ENCODE measurements around the gene CYP27C1. TPM values are rescaled to one million over a fixed set of nuclear protein-coding genes. Genes with fewer than 3 reads are reported as not detected.
"Not testable (repeated sequence)": the region's sequence is repeated elsewhere in the genome, so short reads cannot be mapped to it uniquely, and the experiment has no call there.

Gene CYP27C1
- total RNA-seq, 1 donor from 2014 or later: 5.7 TPM

GRCh38 chr2:127254386-127254981 lies 34.4 kb upstream of the CYP27C1 start:
- H3K4me2 ChIP-seq (ENCODE audit: low read length): no peak overlapping the region
- no peak overlapping the region for H3K4me3 ChIP-seq (ENCODE audit: insufficient read depth, low read depth, low read length)
- no peaks in the 10 kb centered on the region for H3K9me3 ChIP-seq (ENCODE audit: insufficient read depth, low read depth, low read length)
- peaks cover 5% of the 10 kb centered on the region for H3K4me1 ChIP-seq (ENCODE audit: insufficient read depth, low read length)
- H3K27me3 ChIP-seq (ENCODE audit: insufficient read depth, low read length): no peaks in the 10 kb centered on the region
- H2AFZ ChIP-seq (ENCODE audit: low read depth, low read length): no peak overlapping the region
- H4K20me1 ChIP-seq (ENCODE audit: insufficient read depth, low read length): peaks cover 6% of the 10 kb centered on the region
- H3K9ac ChIP-seq (ENCODE audit: low read length): no peak overlapping the region
- Mint-ChIP-seq H3K27me3 (ENCODE audit: low read depth, unreplicated experiment) (no peaks in the 10 kb centered on the region), H3K4me1 (ENCODE audit: low read depth, unreplicated experiment) (peaks cover 14% of the 10 kb centered on the region), H3K27ac (ENCODE audit: unreplicated experiment) (no peak overlapping the region), H3K4me3 (ENCODE audit: unreplicated experiment) (no peak overlapping the region), H3K36me3 (ENCODE audit: low read depth, unreplicated experiment) (peaks cover 24% of the 10 kb centered on the region), H3K9me3 (ENCODE audit: unreplicated experiment) (peaks cover 2% of the 10 kb centered on the region)
- FAIRE-seq: peak; percentile 37
- no peaks in the 10 kb centered on the region for H3K79me2 ChIP-seq (ENCODE audit: insufficient read depth, low read length)
- peak; percentile 64 for DNase-seq (ENCODE audit: low read depth)
- no peak overlapping the region for H3K27ac ChIP-seq (ENCODE audit: low read depth, low read length)
- no peak for TF ChIP-seq EZH2 (IDR thresholded peaks at IDR 0.05; ENCODE audit: insufficient read depth, low read length)
- TF ChIP-seq, protein P1, sequence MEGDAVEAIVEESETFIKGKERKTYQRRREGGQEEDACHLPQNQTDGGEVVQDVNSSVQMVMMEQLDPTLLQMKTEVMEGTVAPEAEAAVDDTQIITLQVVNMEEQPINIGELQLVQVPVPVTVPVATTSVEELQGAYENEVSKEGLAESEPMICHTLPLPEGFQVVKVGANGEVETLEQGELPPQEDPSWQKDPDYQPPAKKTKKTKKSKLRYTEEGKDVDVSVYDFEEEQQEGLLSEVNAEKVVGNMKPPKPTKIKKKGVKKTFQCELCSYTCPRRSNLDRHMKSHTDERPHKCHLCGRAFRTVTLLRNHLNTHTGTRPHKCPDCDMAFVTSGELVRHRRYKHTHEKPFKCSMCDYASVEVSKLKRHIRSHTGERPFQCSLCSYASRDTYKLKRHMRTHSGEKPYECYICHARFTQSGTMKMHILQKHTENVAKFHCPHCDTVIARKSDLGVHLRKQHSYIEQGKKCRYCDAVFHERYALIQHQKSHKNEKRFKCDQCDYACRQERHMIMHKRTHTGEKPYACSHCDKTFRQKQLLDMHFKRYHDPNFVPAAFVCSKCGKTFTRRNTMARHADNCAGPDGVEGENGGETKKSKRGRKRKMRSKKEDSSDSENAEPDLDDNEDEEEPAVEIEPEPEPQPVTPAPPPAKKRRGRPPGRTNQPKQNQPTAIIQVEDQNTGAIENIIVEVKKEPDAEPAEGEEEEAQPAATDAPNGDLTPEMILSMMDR (IDR thresholded peaks at IDR 0.05; ENCODE audit: insufficient read depth, low read depth, low read length): no peak
- peaks cover 26% of the 10 kb centered on the region for H3K36me3 ChIP-seq (ENCODE audit: insufficient read depth, low read length)

- not testable (repeated sequence) for H3K4me2 ChIP-seq (ENCODE audit: low read length); H3K27ac ChIP-seq (ENCODE audit: low read depth, low read length); H3K36me3 Mint-ChIP-seq (ENCODE audit: low read depth, unreplicated experiment); H3K9me3 ChIP-seq (ENCODE audit: insufficient read depth, low read depth, low read length); H3K79me2 ChIP-seq (ENCODE audit: insufficient read depth, low read length); H3K4me1 Mint-ChIP-seq (ENCODE audit: low read depth, unreplicated experiment); H3K36me3 ChIP-seq (ENCODE audit: insufficient read depth, low read length); DNase-seq (ENCODE audit: low read depth); H3K4me3 ChIP-seq (ENCODE audit: insufficient read depth, low read depth, low read length); H3K4me3 Mint-ChIP-seq (ENCODE audit: unreplicated experiment); H3K4me1 ChIP-seq (ENCODE audit: insufficient read depth, low read length); H3K27me3 ChIP-seq (ENCODE audit: insufficient read depth, low read length); H2AFZ ChIP-seq (ENCODE audit: low read depth, low read length); H3K27ac Mint-ChIP-seq (ENCODE audit: unreplicated experiment); FAIRE-seq; H3K27me3 Mint-ChIP-seq (ENCODE audit: low read depth, unreplicated experiment); H4K20me1 ChIP-seq (ENCODE audit: insufficient read depth, low read length); H3K9ac ChIP-seq (ENCODE audit: low read length)
- H3K9me3 Mint-ChIP-seq (ENCODE audit: unreplicated experiment): peaks cover 19% of the 10 kb centered on the region
Measured at GRCh38 chr2:127241184-127241583, 21.1 kb upstream of the CYP27C1 start.

DNA sequence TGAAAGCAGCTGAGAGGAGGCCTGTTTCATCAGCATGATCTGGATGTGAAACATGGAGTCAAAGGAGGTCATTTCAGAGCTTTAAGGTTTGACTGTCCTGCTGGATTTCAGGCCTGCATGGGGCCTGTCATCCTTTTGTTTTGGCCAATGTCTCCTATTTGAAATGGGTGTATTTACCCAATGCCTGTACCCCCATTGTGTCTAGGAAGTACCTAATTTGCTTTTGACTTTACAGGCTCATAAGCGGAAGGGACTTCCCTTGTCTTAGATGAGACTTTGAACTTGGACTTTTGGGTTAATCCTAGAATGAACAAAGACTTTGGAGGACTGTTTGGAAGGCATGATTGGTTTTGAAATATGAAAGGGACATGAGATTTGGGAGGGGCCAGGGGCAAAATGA lies 19.3 kb upstream of the CYP27C1 start:
- Mint-ChIP-seq H3K4me3 (ENCODE audit: unreplicated experiment) (no peak overlapping the region), H3K36me3 (ENCODE audit: low read depth, unreplicated experiment) (peaks cover 5% of the 10 kb centered on the region), H3K4me1 (ENCODE audit: low read depth, unreplicated experiment) (no peaks in the 10 kb centered on the region), H3K27me3 (ENCODE audit: low read depth, unreplicated experiment) (no peaks in the 10 kb centered on the region), H3K9me3 (ENCODE audit: unreplicated experiment) (peaks cover 19% of the 10 kb centered on the region), H3K27ac (ENCODE audit: unreplicated experiment) (no peak overlapping the region)
- DNase-seq (ENCODE audit: low read depth) (no peak), FAIRE-seq (no peak)
- Histone ChIP-seq H3K9ac (ENCODE audit: low read length) (no peak overlapping the region), H3K9me3 (ENCODE audit: insufficient read depth, low read depth, low read length) (no peaks in the 10 kb centered on the region), H4K20me1 (ENCODE audit: insufficient read depth, low read length) (no peaks in the 10 kb centered on the region), H3K4me2 (ENCODE audit: low read length) (no peak overlapping the region), H2AFZ (ENCODE audit: low read depth, low read length) (no peak overlapping the region), H3K79me2 (ENCODE audit: insufficient read depth, low read length) (no peaks in the 10 kb centered on the region), H3K27ac (ENCODE audit: low read depth, low read length) (no peak overlapping the region), H3K36me3 (ENCODE audit: insufficient read depth, low read length) (no peaks in the 10 kb centered on the region), H3K4me1 (ENCODE audit: insufficient read depth, low read length) (no peaks in the 10 kb centered on the region), H3K27me3 (ENCODE audit: insufficient read depth, low read length) (no peaks in the 10 kb centered on the region), H3K4me3 (ENCODE audit: insufficient read depth, low read depth, low read length) (no peak overlapping the region)
- no peak for TF ChIP-seq EZH2 (IDR thresholded peaks at IDR 0.05; ENCODE audit: insufficient read depth, low read length)
- TF ChIP-seq, protein P1 (IDR thresholded peaks at IDR 0.05; ENCODE audit: insufficient read depth, low read depth, low read length): no peak

GRCh38 chr2:127237768-127238167 lies 17.7 kb upstream of the CYP27C1 start:
- not testable (repeated sequence) for H3K27ac Mint-ChIP-seq (ENCODE audit: unreplicated experiment); H3K4me1 Mint-ChIP-seq (ENCODE audit: low read depth, unreplicated experiment); H3K4me2 ChIP-seq (ENCODE audit: low read length); H3K9ac ChIP-seq (ENCODE audit: low read length); H3K27me3 Mint-ChIP-seq (ENCODE audit: low read depth, unreplicated experiment); H3K9me3 ChIP-seq (ENCODE audit: insufficient read depth, low read depth, low read length); H3K36me3 ChIP-seq (ENCODE audit: insufficient read depth, low read length); H3K36me3 Mint-ChIP-seq (ENCODE audit: low read depth, unreplicated experiment); H3K27me3 ChIP-seq (ENCODE audit: insufficient read depth, low read length); H3K79me2 ChIP-seq (ENCODE audit: insufficient read depth, low read length); H3K27ac ChIP-seq (ENCODE audit: low read depth, low read length); DNase-seq (ENCODE audit: low read depth); FAIRE-seq; H2AFZ ChIP-seq (ENCODE audit: low read depth, low read length); H4K20me1 ChIP-seq (ENCODE audit: insufficient read depth, low read length); H3K4me3 Mint-ChIP-seq (ENCODE audit: unreplicated experiment); H3K4me3 ChIP-seq (ENCODE audit: insufficient read depth, low read depth, low read length); H3K4me1 ChIP-seq (ENCODE audit: insufficient read depth, low read length)
- H3K9me3 Mint-ChIP-seq (ENCODE audit: unreplicated experiment): peaks cover 19% of the 10 kb centered on the region

Data from astrocyte (in vitro differentiated cells and primary cell).